Adrenal gland (tissue), 5 donors: ENCODE results near the gene NIPSNAP2.

ENCODE experiments used
- CTCF ChIP-seq, 6 experiments: fragments of 450-650 bp in 4 of 6; fragments of 200-600 bp in 2 of 6; sonication (generic) in 1 of 6; IDR thresholded peaks; 1 replicate in 5 of 6; 2 replicates in 1 of 6; pipeline versions ENCODE4 v1.5.1 to v1.8.0; 2016 to 2021; ENCODE audit warnings: antibody characterized with exemption in 6 of 6, mild to moderate bottlenecking in 2 of 6, moderate library complexity in 1 of 6
- POLR2A ChIP-seq, 2 donors: fragments of 450-650 bp; IDR thresholded peaks; one replicate each; pipeline ENCODE4 v1.6.1; 2017; ENCODE audit warnings: antibody characterized with exemption in 2 of 2, mild to moderate bottlenecking in 2 of 2, moderate library complexity in 1 of 2
- donor health status: DM: no; HTN: no; CAD: no.

- TF ChIP-seq CTCF (IDR thresholded peaks at IDR 0.05) (no peak), POLR2A (IDR thresholded peaks at IDR 0.05) (no peak)
These were observed 7.2 kb upstream of the NIPSNAP2 start for GRCh38 chr7:55957190-55957589.
